ENCODE measurements around the gene FAM222A. TPM values are rescaled to one million over a fixed set of nuclear protein-coding genes. Genes with fewer than 3 reads are reported as not detected.

Gene FAM222A
- total RNA-seq, 1 donor from 2014 or later, result 0.58 TPM

- H3K36me3 ChIP-seq (ENCODE audit: control insufficient read depth, insufficient read depth, low read length), result no peaks in the 10 kb centered on the region
- no peak overlapping the region for H3K4me3 ChIP-seq (ENCODE audit: low read depth, low read length)
- DNase-seq (ENCODE audit: low read depth), result no peak
- no peaks in the 10 kb centered on the region for H3K27me3 ChIP-seq (ENCODE audit: control insufficient read depth, insufficient read depth, low read length)
- no peak for TF ChIP-seq CTCF (IDR thresholded peaks at IDR 0.05; ENCODE audit: insufficient read depth, low read length, poor library complexity, severe bottlenecking)
These were observed 73.2 kb downstream of the FAM222A start for GRCh38 chr12:109786799-109787198.

- H3K4me3 ChIP-seq (ENCODE audit: low read depth, low read length), result no peak overlapping the region
- no peaks in the 10 kb centered on the region for H3K27me3 ChIP-seq (ENCODE audit: control insufficient read depth, insufficient read depth, low read length)
- no peaks in the 10 kb centered on the region for H3K36me3 ChIP-seq (ENCODE audit: control insufficient read depth, insufficient read depth, low read length)
- DNase-seq (ENCODE audit: low read depth), result no peak
- no peak for TF ChIP-seq CTCF (IDR thresholded peaks at IDR 0.05; ENCODE audit: insufficient read depth, low read length, poor library complexity, severe bottlenecking)
These were observed 76.0 kb downstream of the FAM222A start for GRCh38 chr12:109789526-109790048.

GRCh38 chr12:109792992-109793391, 79.4 kb downstream of the FAM222A start:
- DNase-seq (ENCODE audit: low read depth), result no peak
- no peak for TF ChIP-seq CTCF (IDR thresholded peaks at IDR 0.05; ENCODE audit: insufficient read depth, low read length, poor library complexity, severe bottlenecking)
- Histone ChIP-seq H3K4me3 (ENCODE audit: low read depth, low read length) (no peak overlapping the region), H3K36me3 (ENCODE audit: control insufficient read depth, insufficient read depth, low read length) (no peaks in the 10 kb centered on the region), H3K27me3 (ENCODE audit: control insufficient read depth, insufficient read depth, low read length) (no peaks in the 10 kb centered on the region)

- Histone ChIP-seq H3K36me3 (ENCODE audit: control insufficient read depth, insufficient read depth, low read length) (no peaks in the 10 kb centered on the region), H3K4me3 (ENCODE audit: low read depth, low read length) (no peak overlapping the region), H3K27me3 (ENCODE audit: control insufficient read depth, insufficient read depth, low read length) (no peaks in the 10 kb centered on the region)
- no peak for TF ChIP-seq CTCF (IDR thresholded peaks at IDR 0.05; ENCODE audit: insufficient read depth, low read length, poor library complexity, severe bottlenecking)
- DNase-seq (ENCODE audit: low read depth), result no peak
These were observed 79.8 kb downstream of the FAM222A start for GRCh38 chr12:109793411-109793810.

- no peak for DNase-seq (ENCODE audit: low read depth)
- no peaks in the 10 kb centered on the region for H3K36me3 ChIP-seq (ENCODE audit: control insufficient read depth, insufficient read depth, low read length)
- H3K27me3 ChIP-seq (ENCODE audit: control insufficient read depth, insufficient read depth, low read length), result no peaks in the 10 kb centered on the region
- no peak overlapping the region for H3K4me3 ChIP-seq (ENCODE audit: low read depth, low read length)
- TF ChIP-seq CTCF (IDR thresholded peaks at IDR 0.05; ENCODE audit: insufficient read depth, low read length, poor library complexity, severe bottlenecking), result no peak
These were observed 80.3 kb downstream of the FAM222A start for GRCh38 chr12:109793826-109794501.

GRCh38 chr12:109795023-109795422, 81.4 kb downstream of the FAM222A start:
- no peak overlapping the region for H3K4me3 ChIP-seq (ENCODE audit: low read depth, low read length)
- no peak for DNase-seq (ENCODE audit: low read depth)
- H3K27me3 ChIP-seq (ENCODE audit: control insufficient read depth, insufficient read depth, low read length), result no peaks in the 10 kb centered on the region
- TF ChIP-seq CTCF (IDR thresholded peaks at IDR 0.05; ENCODE audit: insufficient read depth, low read length, poor library complexity, severe bottlenecking), result no peak
- no peaks in the 10 kb centered on the region for H3K36me3 ChIP-seq (ENCODE audit: control insufficient read depth, insufficient read depth, low read length)
